Tracheal epithelial cell (primary cell): ENCODE data around the gene AMZ2. TPM values are rescaled to one million over a fixed set of nuclear protein-coding genes. Genes with fewer than 3 reads are reported as not detected.

Experiments
- total RNA-seq: library from RNA; depleted of rRNA; stranded (reverse); fragments of >200 nt; gene quantifications from 2 replicates; pipeline ENCODE4 v1.2.1, GENCODE V29; 2014

The AMZ2 gene
- 92.8 and 123 TPM in 2 replicates for total RNA-seq

GRCh38 chr17:68247445-68248198, at the start of gene AMZ2:
TSS of gene AMZ2 (plus strand) at chr17:68248043. CDS start at chr17:68250188, 2,145 bp downstream.

GRCh38 chr17:68290955-68291835, 43.4 kb downstream of the AMZ2 start, which contains the start of the genes ARSG and SLC16A6:
TSS of gene ARSG (plus strand) at chr17:68291495. CDS start at chr17:68307494, 15,999 bp downstream.
TSS of gene SLC16A6 (minus strand) at chr17:68291127. CDS start at chr17:68278320, 12,807 bp downstream.

Other genes with a start within 250 kb of the AMZ2 start
- 17.9 and 58.6 TPM in 2 replicates for gene KPNA2, start 212.3 kb upstream of the AMZ2 start, total RNA-seq
- gene SLC16A6, start 43.1 kb downstream of the AMZ2 start, total RNA-seq: under 0.01 and 0.24 TPM in 2 replicates
- 0.43 and 0.72 TPM in 2 replicates for gene ARSG, start 43.5 kb downstream of the AMZ2 start, total RNA-seq
- 32.4 and 74.9 TPM in 2 replicates for gene WIPI1, start 209.5 kb downstream of the AMZ2 start, total RNA-seq